ENCODE measurements around the gene MAFB.

GRCh38 chr20:40678286-40678875 is 10.7 kb downstream of the MAFB start:
- TF ChIP-seq CTCF (IDR thresholded peaks at IDR 0.05) (no peak), POLR2A (IDR thresholded peaks at IDR 0.05) (no peak)
